HepG2 (cell line): ENCODE measurements around the gene SHF. TPM values are rescaled to one million over a fixed set of nuclear protein-coding genes. Genes with fewer than 3 reads are reported as not detected.

Experiments
- HES4 ChIP-seq: sonication (generic); formaldehyde crosslinking; IDR thresholded peaks from 2 replicates; pipeline ENCODE4 v1.9.0; 2021; ENCODE audit warnings: mild to moderate bottlenecking, missing genetic modification reagents, borderline replicate concordance
- MAF1 ChIP-seq: sonication (generic); formaldehyde crosslinking; IDR thresholded peaks from 2 replicates; pipeline ENCODE4 v1.5.0; 2020; ENCODE audit warnings: missing genetic modification reagents, borderline replicate concordance
- RBM22 ChIP-seq: fragments of 200-400 bp; formaldehyde crosslinking; optimal IDR thresholded peaks from 2 replicates; pipeline ENCODE3; 2017; ENCODE audit warnings: mild to moderate bottlenecking, low read length, moderate library complexity
- TBP ChIP-seq: sonication (generic); formaldehyde crosslinking; IDR thresholded peaks from 2 replicates; pipeline ENCODE4 v1.5.0; 2020; ENCODE audit warnings: missing genetic modification reagents
- ZBTB38 ChIP-seq: sonication (generic); formaldehyde crosslinking; IDR thresholded peaks from 2 replicates; pipeline ENCODE4 v1.5.1; 2020; ENCODE audit warnings: mild to moderate bottlenecking, missing genetic modification reagents
- ZBTB44 ChIP-seq: sonication (generic); formaldehyde crosslinking; IDR thresholded peaks from 2 replicates; pipeline ENCODE4 v1.4.0; 2020; ENCODE audit warnings: missing genetic modification reagents
- ZNF318 ChIP-seq: sonication (generic); formaldehyde crosslinking; IDR thresholded peaks from 2 replicates; pipeline ENCODE4 v1.4.0; 2020; ENCODE audit warnings: mild to moderate bottlenecking, missing genetic modification reagents
- ZNF574 ChIP-seq: sonication (generic); formaldehyde crosslinking; IDR thresholded peaks from 2 replicates; pipeline ENCODE4 v1.4.0; 2020; ENCODE audit warnings: missing genetic modification reagents
- ZNF639 ChIP-seq: conservative IDR thresholded peaks from 2 replicates; pipeline ENCODE4 v1.6.1; 2018; ENCODE audit warnings: missing genetic modification reagents
- ZNF800 ChIP-seq: sonication (generic); formaldehyde crosslinking; IDR thresholded peaks from 2 replicates; pipeline ENCODE4 v1.4.0; 2020; ENCODE audit warnings: missing genetic modification reagents
- polyA plus RNA-seq, 8 experiments: library from polyadenylated mRNA; depleted of rRNA in 3 of 8; stranded (reverse) in 7 of 8; unstranded in 1 of 8; fragments of >200 nt; fragmentation: Illumina TruSeq in 4 of 8; extraction: Trizol in 4 of 8; gene quantifications; 2 replicates each; pipeline versions ENCODE4 v1.2.1 to v1.2.3, GENCODE V29; 2011 to 2016; ENCODE audit warnings: low read depth in 4 of 8, missing spikeins in 1 of 8, mixed read lengths in 1 of 8; ENCODE audit not compliant: insufficient read depth in 1 of 8
- total RNA-seq, 5 experiments: library from RNA; depleted of rRNA; stranded (reverse); fragments of >200 nt; fragmentation: Illumina TruSeq; extraction: Trizol; gene quantifications; 2 replicates each; pipeline ENCODE4 v1.2.3, GENCODE V29; 2016; ENCODE audit warnings: low read depth in 1 of 5

The SHF gene
- total and polyA plus RNA-seq, 2 of the 13 experiments (the other 11 are each of a cell fraction or from before 2014, with no cell fraction given), result 20.9 to 25.5 TPM

- TF ChIP-seq ZNF318 (CRISPR knock-in tag) (peak; percentile 93), ZNF639 (CRISPR knock-in tag) (no peak; the same call in 1 of the 2 replicates), ZNF574 (CRISPR knock-in tag) (peak; percentile 77), HES4 (CRISPR knock-in tag) (peak; percentile 66), TBP (CRISPR knock-in tag) (peak; percentile 78; the same call in 1 of the 2 replicates), RBM22 (peak; percentile 97), MAF1 (CRISPR knock-in tag) (peak; percentile 99), ZBTB38 (CRISPR knock-in tag) (no peak), ZNF800 (CRISPR knock-in tag) (no peak; the same call in 1 of the 2 replicates), ZBTB44 (CRISPR knock-in tag) (peak; percentile 37; the same call in 1 of the 2 replicates)
Measured at GRCh38 chr15:45200001-45200798, 12.4 kb upstream of the SHF start (continued).
